Vagina (tissue), 2 donors: ENCODE results near the gene KCTD5.

Experiments used
- POLR2A ChIP-seq, 2 donors: fragments of 450-650 bp; IDR thresholded peaks; one replicate each; pipeline ENCODE4 v1.6.1; 2017; ENCODE audit warnings: antibody characterized with exemption in 2 of 2, mild to moderate bottlenecking in 2 of 2, moderate library complexity in 2 of 2
- TF ChIP-seq, protein P1 (sequence below), 3 experiments: fragments of 450-650 bp in 2 of 3; fragments of 200-600 bp in 1 of 3; sonication (generic) in 1 of 3; IDR thresholded peaks; one replicate each; pipeline ENCODE4 v1.5.1; 2017 to 2019; ENCODE audit warnings: antibody characterized with exemption in 3 of 3, mild to moderate bottlenecking in 2 of 3, moderate library complexity in 2 of 3

DNA sequence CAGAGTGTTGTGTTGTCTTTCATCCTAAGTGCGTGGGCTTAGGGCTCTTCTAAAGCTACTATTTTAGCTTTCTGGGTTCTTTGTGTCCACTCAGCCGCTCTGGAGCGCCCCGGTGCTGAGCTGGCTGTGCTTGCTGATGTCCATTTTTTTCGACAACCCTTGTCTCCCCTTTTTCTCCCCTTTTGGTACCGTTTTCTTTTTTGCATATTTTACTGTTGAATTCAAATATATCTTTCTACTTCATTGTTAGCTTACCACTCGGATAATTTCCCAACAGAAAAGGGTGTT lies 71.4 kb downstream of the KCTD5 start:
- TF ChIP-seq, protein P1, sequence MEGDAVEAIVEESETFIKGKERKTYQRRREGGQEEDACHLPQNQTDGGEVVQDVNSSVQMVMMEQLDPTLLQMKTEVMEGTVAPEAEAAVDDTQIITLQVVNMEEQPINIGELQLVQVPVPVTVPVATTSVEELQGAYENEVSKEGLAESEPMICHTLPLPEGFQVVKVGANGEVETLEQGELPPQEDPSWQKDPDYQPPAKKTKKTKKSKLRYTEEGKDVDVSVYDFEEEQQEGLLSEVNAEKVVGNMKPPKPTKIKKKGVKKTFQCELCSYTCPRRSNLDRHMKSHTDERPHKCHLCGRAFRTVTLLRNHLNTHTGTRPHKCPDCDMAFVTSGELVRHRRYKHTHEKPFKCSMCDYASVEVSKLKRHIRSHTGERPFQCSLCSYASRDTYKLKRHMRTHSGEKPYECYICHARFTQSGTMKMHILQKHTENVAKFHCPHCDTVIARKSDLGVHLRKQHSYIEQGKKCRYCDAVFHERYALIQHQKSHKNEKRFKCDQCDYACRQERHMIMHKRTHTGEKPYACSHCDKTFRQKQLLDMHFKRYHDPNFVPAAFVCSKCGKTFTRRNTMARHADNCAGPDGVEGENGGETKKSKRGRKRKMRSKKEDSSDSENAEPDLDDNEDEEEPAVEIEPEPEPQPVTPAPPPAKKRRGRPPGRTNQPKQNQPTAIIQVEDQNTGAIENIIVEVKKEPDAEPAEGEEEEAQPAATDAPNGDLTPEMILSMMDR (IDR thresholded peaks at IDR 0.05), result no peak
- no peak for TF ChIP-seq POLR2A (IDR thresholded peaks at IDR 0.05)
